Neural progenitor cell (in vitro differentiated cells): ENCODE results near the gene ADCY2. TPM values are rescaled to one million over a fixed set of nuclear protein-coding genes. Genes with fewer than 3 reads are reported as not detected.
"Not testable (repeated sequence)": the region's sequence is repeated elsewhere in the genome, so short reads cannot be mapped to it uniquely, and the experiment has no call there.

Experiments used
- DNase-seq: peaks from one replicate; pipeline ENCODE4 v3.0.0-alpha.2; 2016; ENCODE audit warnings: low spot score
- H2AFZ ChIP-seq: fragments of 200-600 bp; sonication (generic); replicated peaks from 2 replicates; pipeline ENCODE4 v1.6.1; 2016; ENCODE audit warnings: antibody characterized with exemption
- H3F3A ChIP-seq: fragments of 200-600 bp; sonication (generic); 2 replicates; pipeline ENCODE4 v1.6.1; 2016; ENCODE audit warnings: antibody characterized with exemption, low read depth
- H3K27ac ChIP-seq: fragments of 200-600 bp; sonication (generic); 2 replicates; pipeline ENCODE4 v1.5.1; 2016; ENCODE audit warnings: mild to moderate bottlenecking
- H3K27me3 ChIP-seq: fragments of 200-600 bp; sonication (generic); 2 replicates; pipeline ENCODE4 v1.6.1; 2016; ENCODE audit warnings: mild to moderate bottlenecking, moderate library complexity
- H3K36me3 ChIP-seq: fragments of 200-600 bp; sonication (generic); 2 replicates; pipeline ENCODE4 v1.5.1; 2016
- H3K4me1 ChIP-seq: fragments of 200-600 bp; sonication (generic); 2 replicates; pipeline ENCODE4 v1.6.1; 2016; ENCODE audit warnings: mixed run types
- H3K4me2 ChIP-seq: fragments of 200-600 bp; sonication (generic); 2 replicates; pipeline ENCODE4 v1.6.1; 2016
- H3K4me3 ChIP-seq: fragments of 200-600 bp; sonication (generic); 2 replicates; pipeline ENCODE4 v1.5.1; 2016
- H3K79me2 ChIP-seq: fragments of 200-600 bp; sonication (generic); 2 replicates; pipeline ENCODE4 v1.6.1; 2016; ENCODE audit warnings: low read depth
- H3K9ac ChIP-seq: fragments of 200-600 bp; sonication (generic); 2 replicates; pipeline ENCODE4 v1.6.1; 2016
- H3K9me3 ChIP-seq: fragments of 200-600 bp; sonication (generic); 2 replicates; pipeline ENCODE4 v1.5.1; 2016; ENCODE audit warnings: low read depth
- H4K20me1 ChIP-seq: fragments of 200-600 bp; sonication (generic); 2 replicates; pipeline ENCODE4 v1.6.1; 2016; ENCODE audit warnings: low read depth
- H3K27ac Mint-ChIP-seq: 3 replicates; pipeline ENCODE4 v1.8.0; 2021; ENCODE audit warnings: mixed read lengths
- H3K27me3 Mint-ChIP-seq: 2 replicates; pipeline ENCODE4 v1.8.0; 2022; ENCODE audit warnings: low read depth, mild to moderate bottlenecking, inconsistent platforms, moderate library complexity, mixed read lengths; ENCODE audit not compliant: insufficient read depth
- H3K36me3 Mint-ChIP-seq: 3 replicates; pipeline ENCODE4 v1.8.0; 2021; ENCODE audit warnings: mixed read lengths
- H3K4me1 Mint-ChIP-seq: 3 replicates; pipeline ENCODE4 v1.8.0; 2021; ENCODE audit warnings: mixed read lengths
- H3K4me3 Mint-ChIP-seq: 3 replicates; pipeline ENCODE4 v1.8.0; 2021; ENCODE audit warnings: mild to moderate bottlenecking, moderate library complexity, mixed read lengths
- H3K9me3 Mint-ChIP-seq: 3 replicates; pipeline ENCODE4 v1.8.0; 2020; ENCODE audit warnings: mixed read lengths
- CTCF ChIP-seq: fragments of 200-600 bp; sonication (generic); IDR thresholded peaks from 2 replicates; pipeline ENCODE4 v1.5.1; 2017; ENCODE audit warnings: antibody characterized with exemption, mild to moderate bottlenecking
- EZH2 ChIP-seq: fragments of 200-600 bp; sonication (generic); IDR thresholded peaks from 2 replicates; pipeline ENCODE4 v1.6.1; 2017; ENCODE audit warnings: antibody characterized with exemption, mild to moderate bottlenecking, moderate library complexity
- EZH2phosphoT487 ChIP-seq: fragments of 200-600 bp; sonication (generic); IDR thresholded peaks from 2 replicates; pipeline ENCODE4 v1.6.1; 2017; ENCODE audit warnings: antibody characterized with exemption
- total RNA-seq: library from RNA; depleted of rRNA; stranded (reverse); fragments of >200 nt; gene quantifications from 2 replicates; pipeline ENCODE4 v1.2.3, GENCODE V29; 2015; ENCODE audit warnings: low replicate concordance

Gene ADCY2
- total RNA-seq, 1 donor from 2014 or later: 1.2 TPM

GRCh38 chr5:7419846-7420245 lies 23.9 kb downstream of the ADCY2 start:
- H3K4me2 ChIP-seq: peak overlapping the region; percentile 76
- H3F3A ChIP-seq: peaks cover 19% of the 10 kb centered on the region
- no peaks in the 10 kb centered on the region for H3K9me3 ChIP-seq
- Mint-ChIP-seq H3K4me1 (peaks cover 49% of the 10 kb centered on the region), H3K36me3 (no peaks in the 10 kb centered on the region), H3K27me3 (no peaks in the 10 kb centered on the region), H3K27ac (no peak overlapping the region), H3K9me3 (no peaks in the 10 kb centered on the region), H3K4me3 (peak overlapping the region; percentile 71)
- TF ChIP-seq EZH2phosphoT487 (no peak), CTCF (no peak), EZH2 (no peak)
- peaks cover 5% of the 10 kb centered on the region for H3K27me3 ChIP-seq
- H3K4me3 ChIP-seq: peak overlapping the region; percentile 42
- H4K20me1 ChIP-seq: no peaks in the 10 kb centered on the region
- H3K4me1 ChIP-seq: peaks cover 25% of the 10 kb centered on the region
- peak; percentile 33 for DNase-seq
- H3K36me3 ChIP-seq: no peaks in the 10 kb centered on the region
- no peak overlapping the region for H3K9ac ChIP-seq
- no peak overlapping the region for H3K27ac ChIP-seq
- H2AFZ ChIP-seq: peak overlapping the region; percentile 55
- no peaks in the 10 kb centered on the region for H3K79me2 ChIP-seq

DNA sequence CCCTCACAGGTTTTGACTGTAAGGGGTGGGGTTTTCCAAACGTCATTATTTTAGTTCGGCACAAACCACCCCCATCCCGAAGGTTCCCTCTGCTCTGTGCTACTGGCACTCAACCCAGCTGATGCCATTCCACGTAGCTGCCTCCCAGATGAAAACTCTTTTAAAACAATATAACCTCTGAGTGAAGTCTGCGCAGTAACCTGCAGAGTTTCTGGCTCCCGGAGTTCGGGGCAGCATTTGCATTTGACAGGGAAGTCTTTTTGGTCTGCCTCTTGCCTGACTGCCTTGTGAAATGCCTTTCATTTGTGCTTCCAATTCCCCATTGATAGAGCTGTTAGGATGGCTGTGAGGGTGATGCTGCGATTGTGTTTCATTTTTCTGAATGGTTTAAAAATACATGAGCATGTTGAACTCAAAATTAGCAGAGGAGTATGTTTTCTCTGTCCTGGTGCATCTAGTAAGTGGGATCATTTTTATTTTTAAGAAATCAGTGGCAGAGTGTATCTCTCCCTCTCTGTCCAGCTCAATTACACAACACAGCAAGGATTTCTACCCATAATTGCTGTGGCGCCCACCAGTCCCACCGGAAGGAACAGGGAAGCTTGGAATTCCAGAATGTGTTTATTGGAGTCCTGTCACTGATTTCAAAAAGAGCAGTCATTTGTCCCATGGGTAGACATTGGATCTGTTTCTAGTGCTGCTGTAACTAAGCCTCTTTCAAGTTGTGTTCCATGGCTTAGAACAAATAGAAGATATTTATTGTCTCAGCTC lies 24.8 kb downstream of the ADCY2 start:
- peaks cover 5% of the 10 kb centered on the region for H3K27me3 ChIP-seq
- TF ChIP-seq CTCF (no peak), EZH2 (no peak), EZH2phosphoT487 (no peak)
- no peaks in the 10 kb centered on the region for H3K9me3 ChIP-seq
- peak overlapping the region; percentile 73 for H3K4me3 Mint-ChIP-seq
- H3K27me3 Mint-ChIP-seq: no peaks in the 10 kb centered on the region
- H3F3A ChIP-seq: peaks cover 19% of the 10 kb centered on the region
- H3K27ac Mint-ChIP-seq: peak overlapping the region; percentile 33
- peaks cover 51% of the 10 kb centered on the region for H3K4me1 Mint-ChIP-seq
- no peaks in the 10 kb centered on the region for H3K36me3 ChIP-seq
- no peaks in the 10 kb centered on the region for H4K20me1 ChIP-seq
- peak overlapping the region; percentile 55 for H2AFZ ChIP-seq
- DNase-seq: peak; percentile 62
- peaks cover 25% of the 10 kb centered on the region for H3K4me1 ChIP-seq
- no peaks in the 10 kb centered on the region for H3K36me3 Mint-ChIP-seq
- H3K4me3 ChIP-seq: peak overlapping the region; percentile 42
- no peak overlapping the region for H3K9ac ChIP-seq
- no peaks in the 10 kb centered on the region for H3K79me2 ChIP-seq
- H3K9me3 Mint-ChIP-seq: no peaks in the 10 kb centered on the region
- no peak overlapping the region for H3K27ac ChIP-seq
- peak overlapping the region; percentile 76 for H3K4me2 ChIP-seq

DNA sequence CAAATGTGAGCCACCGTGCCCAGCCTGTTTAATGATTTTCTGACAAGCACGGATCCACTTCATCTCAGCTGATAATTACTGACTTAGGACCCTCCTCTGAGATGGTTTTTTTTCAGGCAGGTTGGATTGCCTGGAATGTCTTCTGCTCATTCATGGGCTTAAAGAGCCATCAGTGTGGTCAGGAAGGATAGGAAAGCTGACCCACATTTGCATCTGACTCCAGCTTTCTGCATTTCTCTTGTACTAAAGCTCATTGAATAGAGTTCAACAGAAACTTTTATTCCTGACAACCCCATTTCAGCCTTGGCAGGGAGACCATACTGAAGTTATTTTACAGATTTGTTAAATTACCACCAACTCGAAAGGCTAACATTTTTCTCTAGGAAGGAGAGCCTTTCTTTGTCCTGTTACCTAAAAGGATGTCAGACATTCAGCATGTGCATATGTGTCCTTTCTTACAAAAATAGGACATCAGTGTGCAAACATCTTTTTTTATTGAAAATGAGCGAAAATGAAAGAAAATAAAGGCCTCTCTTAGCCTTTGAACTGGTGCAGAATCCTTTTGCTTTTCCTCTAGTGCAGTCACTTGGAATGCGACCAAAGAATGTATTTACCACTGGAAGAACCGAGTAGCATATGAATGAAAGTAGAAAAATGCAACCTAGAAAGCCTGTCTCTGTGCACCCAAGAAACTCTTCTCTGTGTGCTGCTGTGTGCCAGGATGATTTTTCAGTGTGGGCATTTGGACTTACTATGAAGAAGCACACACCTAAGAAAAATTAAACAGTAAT lies 26.6 kb downstream of the ADCY2 start:
- Mint-ChIP-seq H3K9me3 (no peaks in the 10 kb centered on the region), H3K27me3 (no peaks in the 10 kb centered on the region), H3K4me3 (no peak overlapping the region), H3K4me1 (peaks cover 52% of the 10 kb centered on the region), H3K27ac (no peak overlapping the region), H3K36me3 (no peaks in the 10 kb centered on the region)
- peaks cover 5% of the 10 kb centered on the region for H3K27me3 ChIP-seq
- H3K4me1 ChIP-seq: peaks cover 25% of the 10 kb centered on the region
- TF ChIP-seq EZH2phosphoT487: no peak
- TF ChIP-seq EZH2: no peak
- TF ChIP-seq CTCF: no peak
- no peaks in the 10 kb centered on the region for H3K36me3 ChIP-seq
- peak; percentile 41 for DNase-seq
- peak overlapping the region; percentile 4 for H3K4me2 ChIP-seq
- no peaks in the 10 kb centered on the region for H3K79me2 ChIP-seq
- no peak overlapping the region for H3K27ac ChIP-seq
- no peak overlapping the region for H2AFZ ChIP-seq
- H3K9ac ChIP-seq: no peak overlapping the region
- no peak overlapping the region for H3K4me3 ChIP-seq
- no peaks in the 10 kb centered on the region for H4K20me1 ChIP-seq
- H3F3A ChIP-seq: peaks cover 19% of the 10 kb centered on the region
- H3K9me3 ChIP-seq: no peaks in the 10 kb centered on the region

DNA sequence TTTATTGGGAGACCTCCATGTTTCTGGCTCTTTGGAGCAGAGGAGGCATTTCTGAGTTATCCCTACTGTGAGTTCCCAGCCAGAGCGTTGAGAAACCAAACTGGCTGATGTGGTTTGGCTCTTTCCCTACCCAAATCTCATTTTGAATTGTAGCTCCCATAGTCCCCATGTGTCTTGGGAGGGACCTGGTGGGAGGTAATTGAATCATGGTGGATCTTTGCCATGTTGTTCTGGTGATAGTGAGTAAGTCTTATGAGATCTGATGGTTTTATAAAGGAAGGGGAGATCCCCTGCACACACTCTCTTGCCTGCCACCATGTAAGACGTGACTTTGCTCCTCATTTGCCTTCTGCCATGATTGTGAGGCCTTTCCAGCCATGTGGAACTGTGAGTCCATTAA lies 27.3 kb downstream of the ADCY2 start:
- H3K9me3 Mint-ChIP-seq, H3K36me3 ChIP-seq, H3K27ac Mint-ChIP-seq, H3K27ac ChIP-seq, H3K27me3 Mint-ChIP-seq, H4K20me1 ChIP-seq, H3K4me3 Mint-ChIP-seq, H3K36me3 Mint-ChIP-seq, H3K27me3 ChIP-seq, H3K9ac ChIP-seq, H3K79me2 ChIP-seq, H3K4me2 ChIP-seq, H3K4me3 ChIP-seq, H3K9me3 ChIP-seq, H2AFZ ChIP-seq, DNase-seq: not testable (repeated sequence)
- peaks cover 19% of the 10 kb centered on the region for H3F3A ChIP-seq
- peaks cover 56% of the 10 kb centered on the region for H3K4me1 Mint-ChIP-seq
- H3K4me1 ChIP-seq: peaks cover 30% of the 10 kb centered on the region
